GM12875 (cell line): Measurements from ENCODE around the gene CD226.
"Not testable (repeated sequence)": the region's sequence is repeated elsewhere in the genome, so short reads cannot be mapped to it uniquely, and the experiment has no call there.

Experiments
- H3K4me3 ChIP-seq: one replicate; pipeline ENCODE4 v1.5.1; 2011; ENCODE audit warnings: low read depth, low read length, control low read depth
- TF ChIP-seq, protein P1 (sequence below): IDR thresholded peaks from 2 replicates; pipeline ENCODE4 v1.5.1; 2011; ENCODE audit warnings: low read depth, mild to moderate bottlenecking, control low read depth, inconsistent platforms, low read length, moderate library complexity, borderline replicate concordance; ENCODE audit not compliant: insufficient read depth

CD226 gene

DNA sequence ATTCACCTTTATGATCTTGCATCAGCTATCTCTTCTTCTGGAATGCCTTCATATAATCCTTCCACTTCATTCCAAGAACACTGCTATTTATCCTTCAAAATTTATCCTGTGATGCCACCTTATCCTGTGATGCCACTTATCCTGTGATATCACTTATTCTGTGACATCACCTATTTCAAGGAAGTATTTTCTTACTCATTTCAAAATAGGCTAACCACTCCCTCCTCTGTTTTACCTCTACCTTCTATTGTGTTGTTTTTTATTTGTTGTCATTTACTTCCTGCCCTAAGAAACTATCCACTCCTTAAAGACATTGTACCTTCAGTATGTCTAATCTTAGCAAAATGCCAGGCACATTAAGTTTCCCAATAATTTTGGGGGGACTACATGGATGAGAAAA is 38.8 kb downstream of the CD226 start:
- TF ChIP-seq, protein P1, sequence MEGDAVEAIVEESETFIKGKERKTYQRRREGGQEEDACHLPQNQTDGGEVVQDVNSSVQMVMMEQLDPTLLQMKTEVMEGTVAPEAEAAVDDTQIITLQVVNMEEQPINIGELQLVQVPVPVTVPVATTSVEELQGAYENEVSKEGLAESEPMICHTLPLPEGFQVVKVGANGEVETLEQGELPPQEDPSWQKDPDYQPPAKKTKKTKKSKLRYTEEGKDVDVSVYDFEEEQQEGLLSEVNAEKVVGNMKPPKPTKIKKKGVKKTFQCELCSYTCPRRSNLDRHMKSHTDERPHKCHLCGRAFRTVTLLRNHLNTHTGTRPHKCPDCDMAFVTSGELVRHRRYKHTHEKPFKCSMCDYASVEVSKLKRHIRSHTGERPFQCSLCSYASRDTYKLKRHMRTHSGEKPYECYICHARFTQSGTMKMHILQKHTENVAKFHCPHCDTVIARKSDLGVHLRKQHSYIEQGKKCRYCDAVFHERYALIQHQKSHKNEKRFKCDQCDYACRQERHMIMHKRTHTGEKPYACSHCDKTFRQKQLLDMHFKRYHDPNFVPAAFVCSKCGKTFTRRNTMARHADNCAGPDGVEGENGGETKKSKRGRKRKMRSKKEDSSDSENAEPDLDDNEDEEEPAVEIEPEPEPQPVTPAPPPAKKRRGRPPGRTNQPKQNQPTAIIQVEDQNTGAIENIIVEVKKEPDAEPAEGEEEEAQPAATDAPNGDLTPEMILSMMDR = no peak

DNA sequence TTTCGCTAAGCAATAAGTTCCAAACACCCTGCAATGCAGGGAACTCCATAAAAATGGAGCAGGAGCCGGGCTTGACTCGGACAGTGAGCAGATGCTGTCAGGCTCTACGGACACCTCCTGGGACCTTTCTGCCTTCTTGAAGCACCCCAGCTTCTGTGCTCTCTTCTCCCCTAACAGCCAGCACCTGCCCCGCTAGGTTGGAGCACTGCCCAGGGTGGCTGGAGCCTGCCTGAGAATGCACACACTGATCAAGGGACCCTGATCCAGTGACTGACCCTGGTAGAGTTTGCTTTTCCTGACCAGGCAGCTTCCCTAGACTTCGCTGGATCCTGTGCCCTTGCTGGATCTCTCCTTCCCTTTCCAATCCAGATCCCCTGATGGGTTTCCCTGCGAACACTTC is 40.9 kb downstream of the CD226 start:
- TF ChIP-seq, protein P1 = no peak

More for the DNA sequence above, 38.8 kb downstream of the CD226 start:
- H3K4me3 ChIP-seq = no peak overlapping the region

DNA sequence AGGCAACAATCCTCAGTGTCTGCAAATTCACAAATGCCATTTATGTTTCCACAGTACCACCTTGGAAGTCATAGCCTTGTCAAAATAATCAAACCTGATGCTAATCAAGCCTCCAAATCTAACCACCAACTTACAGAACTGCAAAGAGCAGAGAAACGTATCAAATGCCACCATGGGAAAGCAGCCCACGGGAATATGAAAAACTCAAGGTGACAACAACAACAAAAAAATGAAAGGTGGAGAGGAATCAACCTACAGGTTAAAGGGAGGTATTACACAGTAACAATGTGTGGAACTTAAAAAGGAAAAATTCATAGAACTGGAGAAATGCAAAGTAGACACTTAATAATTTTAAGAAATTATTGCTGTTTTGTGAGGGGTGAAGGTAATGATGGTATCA is 46.7 kb downstream of the CD226 start:
- TF ChIP-seq, protein P1 = no peak

More for the DNA sequence above, 40.9 kb downstream of the CD226 start:
- H3K4me3 ChIP-seq = no peak overlapping the region

DNA sequence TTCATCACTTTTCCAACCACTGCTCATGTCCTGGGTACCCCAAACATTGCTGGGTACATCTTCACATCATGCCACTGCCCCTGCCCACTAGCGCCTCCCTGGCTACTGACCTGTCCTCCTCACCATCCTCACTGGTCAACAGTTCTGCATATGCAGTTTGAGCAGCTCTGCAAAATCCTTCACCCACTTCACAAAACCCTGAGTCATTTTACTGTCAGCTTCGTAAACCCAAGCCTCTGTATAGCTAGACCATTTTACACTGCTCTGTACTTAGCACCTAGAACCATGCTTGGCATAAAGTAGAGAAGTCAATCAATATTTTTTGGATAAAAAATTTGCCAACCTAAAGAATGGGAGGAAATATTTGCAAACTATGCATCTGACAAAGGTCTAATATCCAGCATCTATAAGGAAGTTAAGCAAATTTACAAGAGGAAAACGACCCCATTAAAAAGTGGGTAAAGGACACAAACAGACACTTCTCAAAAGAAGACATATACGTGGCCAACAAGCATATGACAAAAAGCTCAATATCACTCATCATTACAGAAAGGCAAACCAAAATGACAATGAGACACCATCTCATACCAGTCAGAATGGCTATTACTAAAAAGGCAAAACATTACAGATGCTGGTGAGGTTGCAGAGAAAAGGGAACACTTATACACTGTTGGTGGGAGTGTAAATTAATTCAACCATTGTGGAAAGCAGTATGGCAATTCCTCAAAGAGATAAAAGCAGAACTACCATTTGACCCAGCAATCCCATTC is 48.3 kb downstream of the CD226 start:
- not testable (repeated sequence) for H3K4me3 ChIP-seq

More for the DNA sequence above, 46.7 kb downstream of the CD226 start:
- H3K4me3 ChIP-seq = no peak overlapping the region

DNA sequence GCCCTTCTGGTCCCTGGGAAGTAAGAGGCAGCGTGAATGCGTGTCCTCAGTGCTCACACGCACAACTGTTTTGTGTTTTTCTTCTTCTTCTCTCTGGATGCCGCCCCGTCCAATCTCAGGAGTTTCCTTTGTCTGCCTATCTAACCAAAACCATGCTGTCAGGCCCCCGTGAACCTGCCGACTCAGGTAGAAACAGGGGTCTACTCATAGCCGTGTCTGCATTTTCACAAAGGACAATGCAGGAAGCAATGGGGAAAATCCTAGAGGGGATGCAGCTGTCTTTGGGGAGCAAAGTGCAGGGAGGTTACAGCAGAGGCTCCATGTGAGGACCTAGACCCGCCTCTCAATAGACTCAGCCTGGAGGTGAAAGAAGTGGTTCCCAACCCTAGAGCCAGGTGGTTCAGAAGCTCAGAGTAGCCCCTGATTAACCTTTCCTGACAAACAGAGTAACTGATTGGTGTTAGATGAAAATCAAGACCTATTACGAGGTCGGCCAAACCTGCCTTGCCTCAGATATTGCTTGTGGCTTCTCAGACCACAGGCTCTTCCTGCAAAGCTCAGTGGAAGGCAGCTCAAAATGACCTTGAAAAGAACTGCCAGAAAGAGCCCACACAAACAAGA is 49.3 kb downstream of the CD226 start:
- no peak overlapping the region for H3K4me3 ChIP-seq
- TF ChIP-seq, protein P1 = no peak

DNA sequence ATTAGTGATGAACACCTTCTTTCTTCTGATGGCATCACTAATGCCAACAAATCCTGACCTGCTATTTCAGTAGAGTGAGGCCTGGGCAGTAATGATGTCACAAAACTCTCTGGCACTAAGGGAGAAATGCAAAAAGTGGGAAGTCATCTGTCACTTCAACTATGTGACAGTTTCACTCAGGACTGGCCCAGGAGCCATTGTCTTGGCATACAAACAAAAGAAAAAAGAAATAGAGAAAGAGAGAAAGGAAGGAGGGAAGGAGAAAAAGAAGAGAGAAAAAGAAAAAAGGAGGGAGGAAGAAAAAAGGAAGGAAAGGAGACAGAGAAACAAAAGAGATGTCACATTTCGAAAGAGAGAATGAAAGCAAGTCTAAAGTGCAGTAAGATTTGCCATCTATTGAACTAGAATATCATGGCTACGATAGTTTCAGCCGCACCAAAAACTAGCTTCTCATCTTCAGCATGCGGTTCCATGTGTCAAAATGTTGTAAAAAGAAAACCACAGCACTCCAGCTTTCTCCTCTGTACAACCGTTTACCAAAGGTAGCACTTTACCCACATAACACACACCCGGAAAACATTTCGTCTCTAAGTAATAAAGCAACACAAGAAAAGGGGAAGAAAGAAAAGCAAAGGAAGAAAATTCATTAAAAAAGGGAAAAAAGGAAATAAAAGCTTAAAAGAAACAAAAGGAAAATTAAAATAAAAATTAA is 50.1 kb downstream of the CD226 start:
- TF ChIP-seq, protein P1 = no peak
- no peak overlapping the region for H3K4me3 ChIP-seq
